Ovary (tissue), 3 donors: ENCODE data around the gene LMO3.

Source experiments
- CTCF ChIP-seq, 3 donors: fragments of 450-650 bp in 2 of 3; fragments of 200-600 bp in 1 of 3; IDR thresholded peaks; one replicate each; pipeline versions ENCODE4 v1.5.1 to v1.8.0; 2016 to 2022; ENCODE audit warnings: antibody characterized with exemption in 3 of 3, mild to moderate bottlenecking in 1 of 3
- EP300 ChIP-seq: sonication (generic); formaldehyde crosslinking; IDR thresholded peaks from one replicate; pipeline ENCODE4 v1.6.1; 2017; ENCODE audit warnings: antibody characterized with exemption
- POLR2A ChIP-seq: fragments of 450-650 bp; IDR thresholded peaks from one replicate; pipeline ENCODE4 v1.6.1; 2017; ENCODE audit warnings: antibody characterized with exemption, mild to moderate bottlenecking, moderate library complexity
- donor health status: DM: no; HTN: no; CAD: no.

- TF ChIP-seq CTCF (IDR thresholded peaks at IDR 0.05) (no peak), POLR2A (no peak), EP300 (no peak)
Observed at GRCh38 chr12:16499611-16500010, 106.4 kb downstream of the LMO3 start.
